Sigmoid colon (tissue), 7 donors: Measurements from ENCODE around the gene CAT. TPM values are rescaled to one million over a fixed set of nuclear protein-coding genes. Genes with fewer than 3 reads are reported as not detected.

Source experiments
- DNase-seq: peaks from one replicate; pipeline ENCODE4 v3.0.0-alpha.2; 2019
- H3K27ac ChIP-seq, 4 donors: fragments of 200-600 bp; sonication (generic); one replicate each; pipeline ENCODE4 v1.5.1; 2016 to 2019; ENCODE audit warnings: mild to moderate bottlenecking in 1 of 4
- H3K27me3 ChIP-seq, 3 donors: fragments of 200-600 bp; sonication (generic); one replicate each; pipeline ENCODE4 v1.5.1; 2019; ENCODE audit warnings: mild to moderate bottlenecking in 1 of 3
- H3K36me3 ChIP-seq, 4 donors: fragments of 200-600 bp; sonication (generic); one replicate each; pipeline ENCODE4 v1.5.1; 2016 to 2019
- H3K4me1 ChIP-seq, 4 donors: fragments of 200-600 bp; sonication (generic); one replicate each; pipeline ENCODE4 v1.5.1; 2017 to 2019
- H3K4me3 ChIP-seq, 4 donors: fragments of 200-600 bp; sonication (generic); one replicate each; pipeline ENCODE4 v1.5.1; 2017 to 2019; ENCODE audit warnings: mild to moderate bottlenecking in 2 of 4, moderate library complexity in 1 of 4
- H3K9me3 ChIP-seq, 4 donors: fragments of 200-600 bp in 3 of 4; sonication (generic) in 3 of 4; one replicate each; pipeline versions ENCODE4 v1.5.1 to v1.6.1; 2013 to 2019
- CTCF ChIP-seq, 4 experiments: fragments of 450-650 bp in 3 of 4; fragments of 200-600 bp in 1 of 4; IDR thresholded peaks; one replicate each; pipeline ENCODE4 v1.5.1; 2016 to 2019; ENCODE audit warnings: antibody characterized with exemption in 4 of 4, mild to moderate bottlenecking in 3 of 4, moderate library complexity in 2 of 4
- EP300 ChIP-seq, 4 donors: sonication (generic); formaldehyde crosslinking; IDR thresholded peaks; one replicate each; pipeline ENCODE4 v1.6.1; 2017; ENCODE audit warnings: antibody characterized with exemption in 4 of 4
- POLR2A ChIP-seq, 2 donors: fragments of 450-650 bp; IDR thresholded peaks; one replicate each; pipeline ENCODE4 v1.6.1; 2016; ENCODE audit warnings: antibody characterized with exemption in 2 of 2, mild to moderate bottlenecking in 2 of 2, moderate library complexity in 2 of 2
- POLR2AphosphoS5 ChIP-seq, 4 donors: sonication (generic); formaldehyde crosslinking; IDR thresholded peaks; one replicate each; pipeline ENCODE4 v1.6.1; 2017; ENCODE audit warnings: antibody characterized with exemption in 4 of 4
- WGBS, 2 donors: extraction: QIAGEN DNeasy Blood & Tissue Kit; methylation state at CpG; one replicate each; pipeline ENCODE4 v1.1.7; 2013; 5-methylcytosine and 5-hydroxymethylcytosine counted together
- intact Hi-C: fragments of 100-400 bp; cut with DNase I; formaldehyde crosslinking; loops from one replicate; pipeline ENCODE4 v1.15.1; 2023
- polyA plus RNA-seq, 3 donors: library from polyadenylated mRNA; stranded (reverse); fragments of 200-250 nt; gene quantifications; one replicate each; pipeline ENCODE4 v1.2.3, GENCODE V29; 2013
- total RNA-seq, 4 donors: library from RNA; depleted of rRNA; stranded (reverse); fragments of >200 nt; gene quantifications; one replicate each; pipeline ENCODE4 v1.1.0, GENCODE V29; 2016
- donor health status: healthy with polysubstance abuse.
- donor health status: Bipolar disorder and iron deficiency.
- donor health status: healthy.

The CAT gene
- total and polyA plus RNA-seq, 7 donors = 64.1 to 164 (median 87.5) TPM

DNA sequence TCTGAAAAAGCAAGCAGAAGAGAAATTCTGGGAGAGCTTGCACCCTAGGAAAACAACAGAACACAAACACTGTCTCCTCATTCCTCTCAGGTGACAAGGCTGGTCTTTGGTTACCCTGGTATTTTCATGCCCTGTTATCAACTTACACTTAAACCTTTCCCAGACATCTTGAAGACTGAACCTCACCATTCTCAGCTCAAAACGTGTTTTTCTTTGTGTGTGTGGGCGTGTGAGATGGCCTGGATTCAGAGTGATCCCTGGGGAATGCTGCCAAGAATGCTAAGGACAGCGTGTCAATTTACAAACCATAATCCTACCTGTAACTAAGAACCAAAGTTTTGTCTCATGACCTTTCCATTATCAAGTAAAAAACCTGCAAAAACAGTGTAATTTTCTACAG, 41.6 kb downstream of the CAT start:
- 13 to 51% methylated on average over 3 of the region's 3 CpGs for WGBS, 2 donors
- H3K9me3 ChIP-seq = no peaks in the 10 kb centered on the region

DNA sequence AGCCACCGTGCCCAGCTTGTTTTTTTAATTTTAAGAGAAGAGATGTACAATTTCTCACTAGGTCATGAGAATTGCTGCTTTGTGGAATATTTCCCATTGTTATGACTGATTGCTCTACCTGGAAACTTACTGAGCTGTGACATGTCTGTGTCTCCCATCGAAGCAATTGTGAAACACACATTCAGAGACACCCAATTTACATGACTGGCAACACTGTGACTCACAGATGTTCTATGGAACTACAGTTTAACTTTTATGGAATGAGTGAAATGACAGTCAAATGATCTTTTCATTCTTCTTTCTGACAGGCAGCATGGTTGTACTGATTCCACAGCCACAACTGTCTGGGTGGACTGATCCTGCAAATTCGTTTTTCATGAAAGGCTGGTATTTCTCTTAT, 42.6 kb downstream of the CAT start:
- TF ChIP-seq POLR2A (IDR thresholded peaks at IDR 0.05) = no peak
- no peak for TF ChIP-seq EP300 (IDR thresholded peaks at IDR 0.05)
- no peak for TF ChIP-seq POLR2AphosphoS5 (IDR thresholded peaks at IDR 0.05)
- TF ChIP-seq CTCF (IDR thresholded peaks at IDR 0.05) = no peak
- H3K9me3 ChIP-seq = no peaks in the 10 kb centered on the region
- WGBS, 2 donors = 61 to 66% methylated on average over 3 of the region's 3 CpGs

More for the DNA sequence above, 41.6 kb downstream of the CAT start:
- Histone ChIP-seq H3K27me3 (no peaks in the 10 kb centered on the region), H3K27ac (no peak overlapping the region), H3K36me3 (no peaks in the 10 kb centered on the region), H3K4me1 (no peaks in the 10 kb centered on the region), H3K4me3 (no peak overlapping the region)
- intact Hi-C loops = no loop called here
- TF ChIP-seq EP300 (IDR thresholded peaks at IDR 0.05) (no peak), CTCF (IDR thresholded peaks at IDR 0.05) (no peak), POLR2A (IDR thresholded peaks at IDR 0.05) (no peak), POLR2AphosphoS5 (IDR thresholded peaks at IDR 0.05) (no peak)
- no peak for DNase-seq

GRCh38 chr11:34483106-34483874, 44.6 kb downstream of the CAT start:
- Histone ChIP-seq H3K27ac (no peak overlapping the region), H3K9me3 (no peaks in the 10 kb centered on the region), H3K36me3 (no peaks in the 10 kb centered on the region), H3K27me3 (no peaks in the 10 kb centered on the region), H3K4me3 (no peak overlapping the region), H3K4me1 (no peaks in the 10 kb centered on the region)
- TF ChIP-seq CTCF (IDR thresholded peaks at IDR 0.05) (no peak), POLR2AphosphoS5 (IDR thresholded peaks at IDR 0.05) (no peak), EP300 (IDR thresholded peaks at IDR 0.05) (no peak), POLR2A (IDR thresholded peaks at IDR 0.05) (no peak)
- 83 to 84% methylated on average over 9 of the region's 9 CpGs for WGBS, 2 donors
- no peak for DNase-seq
- intact Hi-C loops = no loop called here

More for the DNA sequence above, 42.6 kb downstream of the CAT start:
- no peak overlapping the region for H3K4me3 ChIP-seq
- no peaks in the 10 kb centered on the region for H3K36me3 ChIP-seq
- no peaks in the 10 kb centered on the region for H3K4me1 ChIP-seq
- no peak for DNase-seq
- no peak overlapping the region for H3K27ac ChIP-seq
- no peaks in the 10 kb centered on the region for H3K27me3 ChIP-seq
- intact Hi-C loops = no loop called here

GRCh38 chr11:34487430-34487829, 48.7 kb downstream of the CAT start:
- Histone ChIP-seq H3K27ac (no peak overlapping the region), H3K4me1 (no peaks in the 10 kb centered on the region), H3K27me3 (no peaks in the 10 kb centered on the region), H3K36me3 (no peaks in the 10 kb centered on the region), H3K9me3 (no peaks in the 10 kb centered on the region), H3K4me3 (no peak overlapping the region)
- intact Hi-C loops = no loop called here
- 79 to 82% methylated on average over 7 of the region's 7 CpGs for WGBS, 2 donors
- DNase-seq = no peak
- no peak for TF ChIP-seq POLR2A (IDR thresholded peaks at IDR 0.05)
- TF ChIP-seq CTCF (IDR thresholded peaks at IDR 0.05) = no peak
- TF ChIP-seq POLR2AphosphoS5 (IDR thresholded peaks at IDR 0.05) = no peak
- TF ChIP-seq EP300 (IDR thresholded peaks at IDR 0.05) = no peak
